Mesendoderm (in vitro differentiated cells): ENCODE data around the gene ZBTB7C.
"Not testable (repeated sequence)": the region's sequence is repeated elsewhere in the genome, so short reads cannot be mapped to it uniquely, and the experiment has no call there.

Experiments
- DNase-seq: peaks from one replicate; pipeline ENCODE4 v3.0.0; 2013
- H2AK5ac ChIP-seq: 2 replicates; pipeline ENCODE4 v1.6.1; 2013; ENCODE audit warnings: low read length, inconsistent platforms
- H2BK120ac ChIP-seq: 2 replicates; pipeline ENCODE4 v1.6.1; 2013; ENCODE audit warnings: low read depth, mild to moderate bottlenecking, low read length, moderate library complexity, mixed read lengths
- H2BK15ac ChIP-seq: replicated peaks from 2 replicates; pipeline ENCODE4 v1.6.1; 2013; ENCODE audit warnings: low read depth, mild to moderate bottlenecking, moderate library complexity
- H2BK5ac ChIP-seq: 2 replicates; pipeline ENCODE4 v1.6.1; 2013; ENCODE audit warnings: low read length, inconsistent platforms
- H3K18ac ChIP-seq: 2 replicates; pipeline ENCODE4 v1.6.1; 2013; ENCODE audit warnings: mild to moderate bottlenecking, low read length, mixed read lengths
- H3K23ac ChIP-seq: one replicate; pipeline ENCODE4 v1.6.1; 2013; ENCODE audit warnings: low read length
- H3K27ac ChIP-seq: 2 replicates; pipeline ENCODE4 v1.5.1; 2013; ENCODE audit warnings: low read depth, mild to moderate bottlenecking, inconsistent platforms, low read length, moderate library complexity
- H3K27me3 ChIP-seq: 2 replicates; pipeline ENCODE4 v1.6.1; 2013; ENCODE audit warnings: low read length, control low read depth, mild to moderate bottlenecking, inconsistent platforms; ENCODE audit not compliant: insufficient read depth, poor library complexity
- H3K36me3 ChIP-seq: 2 replicates; pipeline ENCODE4 v1.6.1; 2013; ENCODE audit warnings: low read length, inconsistent platforms; ENCODE audit not compliant: control insufficient read depth, insufficient read depth
- H3K4ac ChIP-seq: one replicate; pipeline ENCODE4 v1.6.1; 2013; ENCODE audit warnings: low read depth, mild to moderate bottlenecking, low read length, moderate library complexity
- H3K4me1 ChIP-seq: 2 replicates; pipeline ENCODE4 v1.6.1; 2013; ENCODE audit warnings: low read depth, low read length, inconsistent platforms; ENCODE audit not compliant: control insufficient read depth
- H3K4me2 ChIP-seq: 2 replicates; pipeline ENCODE4 v1.6.1; 2013; ENCODE audit warnings: low read length
- H3K4me3 ChIP-seq: 2 replicates; pipeline ENCODE4 v1.5.1; 2013; ENCODE audit warnings: mild to moderate bottlenecking, low read length
- H3K56ac ChIP-seq: one replicate; pipeline ENCODE4 v1.6.1; 2013; ENCODE audit warnings: low read length
- H3K79me1 ChIP-seq: 2 replicates; pipeline ENCODE4 v1.6.1; 2013; ENCODE audit warnings: low read length, inconsistent platforms
- H3K79me2 ChIP-seq: 2 replicates; pipeline ENCODE4 v1.6.1; 2013; ENCODE audit warnings: mild to moderate bottlenecking, low read length; ENCODE audit not compliant: control insufficient read depth, insufficient read depth
- H3K9ac ChIP-seq: 2 replicates; pipeline ENCODE4 v1.6.1; 2013; ENCODE audit warnings: low read length, inconsistent platforms
- H4K5ac ChIP-seq: one replicate; pipeline ENCODE4 v1.6.1; 2013; ENCODE audit warnings: low read length
- H4K8ac ChIP-seq: one replicate; pipeline ENCODE4 v1.6.1; 2013; ENCODE audit warnings: low read depth, mild to moderate bottlenecking, control low read depth, low read length, moderate library complexity
- WGBS: extraction: QIAGEN DNeasy Blood & Tissue Kit; methylation state at CpG from one replicate; pipeline ENCODE4 v1.1.7; 2013; ENCODE audit warnings: low lambda C conversion rate, missing lambda C conversion rate; ENCODE audit not compliant: insufficient coverage; ENCODE audit errors: extremely low coverage; 5-methylcytosine and 5-hydroxymethylcytosine counted together

Gene ZBTB7C

GRCh38 chr18:48440924-48441323 lies 31.7 kb upstream of the ZBTB7C start:
- Histone ChIP-seq H3K23ac (no peak overlapping the region), H4K5ac (no peak overlapping the region), H2AK5ac (no peak overlapping the region), H3K4me3 (no peak overlapping the region), H3K27ac (no peak overlapping the region), H3K56ac (no peak overlapping the region), H3K27me3 (no peaks in the 10 kb centered on the region), H3K36me3 (no peaks in the 10 kb centered on the region), H3K4me1 (no peaks in the 10 kb centered on the region), H2BK120ac (no peak overlapping the region), H3K79me2 (no peaks in the 10 kb centered on the region), H3K79me1 (no peaks in the 10 kb centered on the region), H3K4ac (no peak overlapping the region), H2BK5ac (no peak overlapping the region), H2BK15ac (no peak overlapping the region), H3K18ac (no peak overlapping the region), H3K9ac (no peak overlapping the region), H4K8ac (no peak overlapping the region), H3K4me2 (no peak overlapping the region)
- WGBS = no CpG with 5 or more reads among the region's 9 CpGs
- no peak for DNase-seq

GRCh38 chr18:48436907-48437306 lies 27.7 kb upstream of the ZBTB7C start:
- Histone ChIP-seq H3K4me3 (no peak overlapping the region), H4K8ac (no peak overlapping the region), H2AK5ac (no peak overlapping the region), H3K23ac (no peak overlapping the region), H3K79me2 (no peaks in the 10 kb centered on the region), H4K5ac (no peak overlapping the region), H3K4ac (no peak overlapping the region), H3K36me3 (no peaks in the 10 kb centered on the region), H3K56ac (no peak overlapping the region), H3K18ac (no peak overlapping the region), H3K79me1 (no peaks in the 10 kb centered on the region), H2BK5ac (no peak overlapping the region), H2BK15ac (no peak overlapping the region), H3K4me2 (no peak overlapping the region), H3K27ac (no peak overlapping the region), H3K27me3 (peaks cover 1% of the 10 kb centered on the region), H3K9ac (no peak overlapping the region), H2BK120ac (no peak overlapping the region), H3K4me1 (no peaks in the 10 kb centered on the region)
- DNase-seq = no peak
- no CpG with 5 or more reads among the region's 3 CpGs for WGBS

GRCh38 chr18:48434382-48434781 lies 25.2 kb upstream of the ZBTB7C start:
- H3K79me2 ChIP-seq = not testable (repeated sequence)
- WGBS = no CpG with 5 or more reads among the region's 4 CpGs

GRCh38 chr18:48433541-48433940 lies 24.4 kb upstream of the ZBTB7C start:
- Histone ChIP-seq H3K4me2 (no peak overlapping the region), H3K56ac (no peak overlapping the region), H3K4me1 (no peaks in the 10 kb centered on the region), H3K4ac (no peak overlapping the region), H4K8ac (no peak overlapping the region), H3K23ac (no peak overlapping the region), H3K36me3 (no peaks in the 10 kb centered on the region), H3K9ac (no peak overlapping the region), H2AK5ac (no peak overlapping the region), H3K27me3 (peaks cover 1% of the 10 kb centered on the region), H3K4me3 (no peak overlapping the region), H4K5ac (no peak overlapping the region), H3K79me2 (no peaks in the 10 kb centered on the region), H3K18ac (no peak overlapping the region), H3K27ac (no peak overlapping the region), H2BK120ac (no peak overlapping the region), H2BK15ac (no peak overlapping the region), H3K79me1 (no peaks in the 10 kb centered on the region), H2BK5ac (no peak overlapping the region)
- no peak for DNase-seq
- WGBS = no CpG with 5 or more reads among the region's 2 CpGs

More at GRCh38 chr18:48434382-48434781, 25.2 kb upstream of the ZBTB7C start:
- not testable (repeated sequence) for H4K5ac ChIP-seq, H3K4me1 ChIP-seq, H3K27me3 ChIP-seq, H2BK15ac ChIP-seq, H3K4me3 ChIP-seq, H3K79me1 ChIP-seq, H2AK5ac ChIP-seq, H3K4ac ChIP-seq, H3K27ac ChIP-seq, H3K56ac ChIP-seq, H2BK5ac ChIP-seq, H3K36me3 ChIP-seq, H3K18ac ChIP-seq, H3K4me2 ChIP-seq, H3K9ac ChIP-seq, H2BK120ac ChIP-seq, DNase-seq, H4K8ac ChIP-seq, H3K23ac ChIP-seq

- Histone ChIP-seq H3K4ac (no peak overlapping the region), H3K79me1 (no peaks in the 10 kb centered on the region), H3K18ac (no peak overlapping the region), H2BK15ac (no peak overlapping the region), H3K79me2 (no peaks in the 10 kb centered on the region), H2BK5ac (no peak overlapping the region), H3K4me1 (no peaks in the 10 kb centered on the region), H4K5ac (no peak overlapping the region), H3K36me3 (no peaks in the 10 kb centered on the region), H3K9ac (no peak overlapping the region), H3K27ac (no peak overlapping the region), H3K4me3 (no peak overlapping the region), H2BK120ac (no peak overlapping the region), H3K23ac (no peak overlapping the region), H3K4me2 (no peak overlapping the region), H2AK5ac (no peak overlapping the region), H4K8ac (no peak overlapping the region), H3K27me3 (peaks cover 1% of the 10 kb centered on the region), H3K56ac (no peak overlapping the region)
- DNase-seq = no peak
- WGBS = no CpG with 5 or more reads among the region's 4 CpGs
These were observed 21.0 kb upstream of the ZBTB7C start for GRCh38 chr18:48430150-48430549.

- H3K79me2 ChIP-seq = no peaks in the 10 kb centered on the region
- H3K18ac ChIP-seq = no peak overlapping the region
- H3K36me3 ChIP-seq = no peaks in the 10 kb centered on the region
- H3K56ac ChIP-seq = no peak overlapping the region
- no peak overlapping the region for H2AK5ac ChIP-seq
- H4K5ac ChIP-seq = no peak overlapping the region
- H3K79me1 ChIP-seq = no peaks in the 10 kb centered on the region
- no peak overlapping the region for H3K23ac ChIP-seq
- WGBS = no CpG with 5 or more reads among the region's 9 CpGs
- peaks cover 1% of the 10 kb centered on the region for H3K27me3 ChIP-seq
- no peak overlapping the region for H2BK120ac ChIP-seq
- H3K4ac ChIP-seq = no peak overlapping the region
- no peak overlapping the region for H2BK5ac ChIP-seq
- no peak overlapping the region for H3K27ac ChIP-seq
- H2BK15ac ChIP-seq = no peak overlapping the region
- H3K4me3 ChIP-seq = no peak overlapping the region
- H3K4me2 ChIP-seq = no peak overlapping the region
- no peak for DNase-seq
- no peak overlapping the region for H4K8ac ChIP-seq
- H3K4me1 ChIP-seq = no peaks in the 10 kb centered on the region
- no peak overlapping the region for H3K9ac ChIP-seq
These were observed 19.4 kb upstream of the ZBTB7C start for GRCh38 chr18:48428475-48429177.
